ENCODE results near the gene LAGE3.

LAGE3 gene

DNA sequence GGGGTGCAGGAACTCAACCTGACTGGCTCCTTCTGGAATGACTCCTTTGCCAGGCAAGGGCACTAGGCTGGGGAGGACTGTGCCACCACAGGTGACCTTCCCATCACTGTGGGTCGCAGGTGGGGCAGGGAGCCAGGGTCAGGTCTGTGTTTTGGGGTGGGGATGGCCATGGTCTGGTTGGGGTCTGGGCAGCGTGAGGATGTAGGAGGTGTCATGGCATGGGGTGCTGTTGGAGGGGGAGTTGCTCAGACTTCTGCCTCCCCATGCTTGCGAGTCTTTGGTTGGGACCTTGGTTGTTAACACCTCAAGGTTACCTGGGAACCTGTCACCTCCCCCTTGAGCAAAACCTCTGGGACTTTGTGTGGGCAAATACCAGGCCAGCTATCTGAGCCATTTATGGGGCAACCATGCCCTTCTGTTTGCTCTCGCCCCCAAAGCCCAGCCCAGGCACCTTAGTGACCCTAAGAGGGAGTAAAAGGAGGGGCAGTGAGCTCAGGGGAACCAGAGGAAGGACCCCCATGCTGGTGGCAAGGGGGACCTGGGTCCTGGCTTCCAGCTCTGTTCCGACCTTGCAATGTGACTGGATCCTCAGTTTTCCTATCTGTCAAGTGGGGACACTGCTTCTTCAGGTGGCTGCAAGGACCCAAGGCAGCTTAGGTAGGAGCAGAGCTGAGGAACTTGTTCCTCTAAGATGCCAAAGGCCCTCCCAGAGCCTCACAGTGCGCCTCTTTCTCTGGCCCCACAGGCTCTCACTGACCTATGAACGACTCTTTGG lies 44.5 kb downstream of the LAGE3 start:
- H3K4me1 ChIP-seq = peaks cover 0 to 32% (median 14%) of the 10 kb centered on the region in 4 donors
- intact Hi-C loops (cut with DNase I; ENCODE audit: low total_unique reads) = no loop called here
- no peak overlapping the region for H3K4me3 ChIP-seq
- no peaks in the 10 kb centered on the region for H3K27me3 ChIP-seq
- H3K36me3 ChIP-seq = peaks cover 0 to 41% (median 20%) of the 10 kb centered on the region in 3 donors
- no peak overlapping the region for H3K27ac ChIP-seq
- TF ChIP-seq, protein P1, sequence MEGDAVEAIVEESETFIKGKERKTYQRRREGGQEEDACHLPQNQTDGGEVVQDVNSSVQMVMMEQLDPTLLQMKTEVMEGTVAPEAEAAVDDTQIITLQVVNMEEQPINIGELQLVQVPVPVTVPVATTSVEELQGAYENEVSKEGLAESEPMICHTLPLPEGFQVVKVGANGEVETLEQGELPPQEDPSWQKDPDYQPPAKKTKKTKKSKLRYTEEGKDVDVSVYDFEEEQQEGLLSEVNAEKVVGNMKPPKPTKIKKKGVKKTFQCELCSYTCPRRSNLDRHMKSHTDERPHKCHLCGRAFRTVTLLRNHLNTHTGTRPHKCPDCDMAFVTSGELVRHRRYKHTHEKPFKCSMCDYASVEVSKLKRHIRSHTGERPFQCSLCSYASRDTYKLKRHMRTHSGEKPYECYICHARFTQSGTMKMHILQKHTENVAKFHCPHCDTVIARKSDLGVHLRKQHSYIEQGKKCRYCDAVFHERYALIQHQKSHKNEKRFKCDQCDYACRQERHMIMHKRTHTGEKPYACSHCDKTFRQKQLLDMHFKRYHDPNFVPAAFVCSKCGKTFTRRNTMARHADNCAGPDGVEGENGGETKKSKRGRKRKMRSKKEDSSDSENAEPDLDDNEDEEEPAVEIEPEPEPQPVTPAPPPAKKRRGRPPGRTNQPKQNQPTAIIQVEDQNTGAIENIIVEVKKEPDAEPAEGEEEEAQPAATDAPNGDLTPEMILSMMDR (IDR thresholded peaks at IDR 0.05) = no peak
- DNase-seq = no peak
- no peaks in the 10 kb centered on the region for H3K9me3 ChIP-seq

DNA sequence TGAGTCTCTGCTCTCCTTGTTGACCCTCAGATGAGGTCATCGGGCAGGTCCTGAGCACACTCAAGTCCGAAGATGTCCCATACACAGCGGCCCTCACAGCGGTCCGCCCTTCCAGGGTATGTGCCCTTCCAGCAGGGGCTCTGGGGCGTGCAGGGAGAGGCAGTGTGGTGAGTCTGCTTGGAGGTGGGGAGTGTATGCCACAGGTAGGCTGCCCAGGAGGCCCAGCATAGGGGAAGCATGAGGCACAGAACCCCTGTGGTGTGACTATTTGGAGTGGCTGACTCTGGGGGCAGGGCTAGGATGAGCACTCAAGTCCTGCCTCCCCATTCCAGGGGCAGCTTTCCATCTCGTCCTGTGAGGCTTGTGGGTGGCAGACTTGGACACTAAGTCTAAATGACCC lies 45.5 kb downstream of the LAGE3 start:
- no peak overlapping the region for H3K4me3 ChIP-seq
- no peak overlapping the region for H3K27ac ChIP-seq
- peaks cover 0 to 41% (median 20%) of the 10 kb centered on the region in 3 donors for H3K36me3 ChIP-seq
- DNase-seq = no peak
- no peaks in the 10 kb centered on the region for H3K9me3 ChIP-seq
- TF ChIP-seq, protein P1 (IDR thresholded peaks at IDR 0.05) = no peak
- H3K4me1 ChIP-seq = peaks cover 0 to 32% (median 8%) of the 10 kb centered on the region in 4 donors
- intact Hi-C loops (cut with DNase I; ENCODE audit: low total_unique reads) = no loop called here
- no peaks in the 10 kb centered on the region for H3K27me3 ChIP-seq

DNA sequence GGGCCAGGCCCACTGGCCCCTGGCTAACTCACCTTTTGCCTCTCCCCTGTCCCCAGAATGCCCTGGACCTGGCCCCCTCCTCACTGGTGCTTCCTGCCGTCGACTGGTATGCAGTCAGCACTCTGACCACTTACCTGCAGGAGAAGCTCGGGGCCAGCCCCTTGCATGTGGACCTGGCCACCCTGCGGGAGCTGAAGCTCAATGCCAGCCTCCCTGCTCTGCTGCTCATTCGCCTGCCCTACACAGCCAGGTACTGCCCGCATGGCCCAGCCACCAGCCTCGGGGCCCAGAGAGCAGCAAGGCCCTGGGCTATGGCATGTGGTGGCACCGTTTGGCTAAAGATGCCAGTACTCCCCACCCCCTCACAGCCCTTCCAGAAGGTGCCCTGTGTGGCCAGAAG lies 46.9 kb downstream of the LAGE3 start:
- intact Hi-C loops (cut with DNase I; ENCODE audit: low total_unique reads) = no loop called here
- Histone ChIP-seq H3K27ac (no peak overlapping the region), H3K9me3 (no peaks in the 10 kb centered on the region), H3K36me3 (peaks cover 0 to 41% (median 20%) of the 10 kb centered on the region in 3 donors), H3K4me3 (no peak overlapping the region), H3K4me1 (peaks cover 0 to 29% (median under 1%) of the 10 kb centered on the region in 4 donors), H3K27me3 (no peaks in the 10 kb centered on the region)
- TF ChIP-seq, protein P1 (IDR thresholded peaks at IDR 0.05) = no peak
- DNase-seq = no peak

DNA sequence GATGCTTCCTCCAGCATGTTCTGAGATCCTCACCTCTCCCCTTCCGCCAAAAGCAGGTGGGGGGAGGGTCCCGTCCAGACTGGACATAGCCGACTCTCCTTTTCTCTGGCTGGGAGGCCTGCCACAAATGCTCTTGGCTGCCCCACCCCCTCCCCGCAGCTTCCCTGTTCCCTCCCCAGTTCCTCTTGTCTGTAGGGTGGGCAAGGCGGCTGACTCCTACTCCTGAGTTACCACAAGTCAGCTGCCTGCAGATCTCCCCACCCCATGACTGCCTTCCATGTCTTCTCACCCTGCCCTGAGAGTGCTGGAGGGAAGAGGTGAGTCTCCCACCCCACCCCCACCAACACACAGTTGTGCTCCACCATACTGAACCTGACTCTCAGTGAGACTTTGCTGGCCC lies 47.7 kb downstream of the LAGE3 start:
- Histone ChIP-seq H3K27ac (no peak overlapping the region), H3K4me3 (no peak overlapping the region), H3K36me3 (peaks cover 0 to 41% (median 20%) of the 10 kb centered on the region in 3 donors), H3K4me1 (peaks cover 0 to 28% (median 2%) of the 10 kb centered on the region in 4 donors), H3K9me3 (no peaks in the 10 kb centered on the region), H3K27me3 (no peaks in the 10 kb centered on the region)
- peak; percentile 48 to 76 for DNase-seq
- TF ChIP-seq, protein P1 (IDR thresholded peaks at IDR 0.05) = no peak
- intact Hi-C loops (cut with DNase I; ENCODE audit: low total_unique reads) = no loop called here

DNA sequence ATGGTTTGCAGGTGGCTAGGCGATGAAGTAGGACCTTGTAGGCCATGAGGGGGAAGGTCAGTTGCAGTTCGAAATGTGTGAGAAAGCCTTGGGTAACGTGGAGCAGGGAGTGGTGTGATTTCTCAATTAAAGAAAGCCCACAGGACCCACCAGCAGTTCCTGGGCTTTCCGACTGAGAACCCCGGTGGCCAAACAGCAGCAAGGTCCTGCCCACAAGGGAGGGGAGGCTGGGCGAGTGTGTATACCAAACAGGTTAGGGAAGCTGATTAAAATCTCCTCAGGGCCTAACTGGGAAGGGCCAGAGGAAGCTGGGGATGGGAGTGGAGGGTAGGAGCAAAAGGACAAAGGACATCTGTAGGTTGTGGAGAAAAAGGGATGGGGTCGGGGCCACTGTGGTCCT lies 48.2 kb downstream of the LAGE3 start:
- Histone ChIP-seq H3K4me3 (no peak overlapping the region), H3K36me3 (peaks cover 0 to 40% (median 20%) of the 10 kb centered on the region in 3 donors), H3K27ac (no peak overlapping the region), H3K27me3 (no peaks in the 10 kb centered on the region), H3K9me3 (no peaks in the 10 kb centered on the region), H3K4me1 (peaks cover 0 to 24% (median 2%) of the 10 kb centered on the region in 4 donors)
- DNase-seq = no peak
- TF ChIP-seq, protein P1 (IDR thresholded peaks at IDR 0.05) = no peak
- intact Hi-C loops (cut with DNase I; ENCODE audit: low total_unique reads) = no loop called here

Measured in tibial artery (tissue), 4 donors.